Activated CD4-positive, alpha-beta T cell treated with anti-CD3 and anti-CD28 coated beads for 48 hours (primary cell): ENCODE results near the gene RNF130.
"Not testable (repeated sequence)": the region's sequence is repeated elsewhere in the genome, so short reads cannot be mapped to it uniquely, and the experiment has no call there.

Source experiments
- DNase-seq: peaks from one replicate; pipeline ENCODE4 v3.0.0-alpha.2; 2020

RNF130 gene

GRCh38 chr5:180102636-180103035 is 31.1 kb upstream of the RNF130 start:
- DNase-seq: no peak

- no peak for DNase-seq
Measured at GRCh38 chr5:180101451-180102105, 30.0 kb upstream of the RNF130 start.

- DNase-seq: no peak
Measured at GRCh38 chr5:180100621-180101450, 29.3 kb upstream of the RNF130 start.

- no peak for DNase-seq
Measured at GRCh38 chr5:180099733-180100611, 28.4 kb upstream of the RNF130 start.

- no peak for DNase-seq
Measured at GRCh38 chr5:180098991-180099732, 27.6 kb upstream of the RNF130 start.

GRCh38 chr5:180098526-180098925 is 27.0 kb upstream of the RNF130 start:
- no peak for DNase-seq

- no peak for DNase-seq
Measured at GRCh38 chr5:180097926-180098325, 26.4 kb upstream of the RNF130 start.

- no peak for DNase-seq
Measured at GRCh38 chr5:180097163-180097894, 25.8 kb upstream of the RNF130 start.

GRCh38 chr5:180096616-180097015 is 25.1 kb upstream of the RNF130 start:
- no peak for DNase-seq

GRCh38 chr5:180095545-180095944 is 24.0 kb upstream of the RNF130 start:
- no peak for DNase-seq

- no peak for DNase-seq
Measured at GRCh38 chr5:180093651-180094382, 22.3 kb upstream of the RNF130 start.

GRCh38 chr5:180093241-180093640 is 21.7 kb upstream of the RNF130 start:
- DNase-seq: no peak

- DNase-seq: peak; percentile 35
Measured at GRCh38 chr5:180090769-180091546, 19.4 kb upstream of the RNF130 start.

- peak; percentile 86 for DNase-seq
Measured at GRCh38 chr5:180090098-180090768, 18.7 kb upstream of the RNF130 start.

- DNase-seq: not testable (repeated sequence)
Measured at GRCh38 chr5:180089628-180090027, 18.1 kb upstream of the RNF130 start.

GRCh38 chr5:180088561-180088960 is 17.0 kb upstream of the RNF130 start:
- no peak for DNase-seq

GRCh38 chr5:180086816-180087399 is 15.3 kb upstream of the RNF130 start:
- DNase-seq: no peak

- DNase-seq: no peak
Measured at GRCh38 chr5:180085837-180086236, 14.3 kb upstream of the RNF130 start.
